Central memory CD8-positive, alpha-beta T cell (primary cell): Measurements from ENCODE around the gene BCL10.
A peak's percentile ranks its signal among the peaks of the same experiment; 100 is the strongest.

Experiments used
- ATAC-seq: fragments of 150-1000 bp; cut with Tn5 transposase; replicated peaks from 2 replicates; pipeline ENCODE4 v1.10.0; 2022; ENCODE audit warnings: mild to moderate bottlenecking, moderate FRiP score, moderate number of reproducible peaks; ENCODE audit not compliant: poor library complexity, severe bottlenecking; ENCODE audit errors: extremely low read depth
- DNase-seq, 2 donors: peaks; one replicate each; pipeline ENCODE4 v3.0.0; 2021; ENCODE audit warnings: low spot score in 2 of 2
- H3K27ac Mint-ChIP-seq: one replicate; pipeline ENCODE4 v1.8.0; 2022; ENCODE audit warnings: low read depth, mild to moderate bottlenecking, moderate library complexity, mixed read lengths
- H3K27me3 Mint-ChIP-seq: one replicate; pipeline ENCODE4 v1.8.0; 2022; ENCODE audit warnings: mixed read lengths
- H3K36me3 Mint-ChIP-seq: one replicate; pipeline ENCODE4 v1.8.0; 2022; ENCODE audit warnings: mild to moderate bottlenecking, moderate library complexity, mixed read lengths; ENCODE audit not compliant: insufficient read depth
- H3K4me1 Mint-ChIP-seq: one replicate; pipeline ENCODE4 v1.8.0; 2022; ENCODE audit warnings: mixed read lengths
- H3K4me3 Mint-ChIP-seq: one replicate; pipeline ENCODE4 v1.8.0; 2022; ENCODE audit warnings: mild to moderate bottlenecking, moderate library complexity, mixed read lengths
- H3K9me3 Mint-ChIP-seq: one replicate; pipeline ENCODE4 v1.8.0; 2022; ENCODE audit warnings: mixed read lengths

BCL10 gene

GRCh38 chr1:85314726-85315125 is 38.3 kb upstream of the BCL10 start:
- H3K27ac Mint-ChIP-seq, result no peak overlapping the region
- no peak for ATAC-seq
- no peaks in the 10 kb centered on the region for H3K36me3 Mint-ChIP-seq
- peaks cover 91% of the 10 kb centered on the region for H3K27me3 Mint-ChIP-seq
- no peak overlapping the region for H3K4me3 Mint-ChIP-seq
- no peaks in the 10 kb centered on the region for H3K4me1 Mint-ChIP-seq
- H3K9me3 Mint-ChIP-seq, result no peaks in the 10 kb centered on the region
- no peak for DNase-seq

- DNase-seq, result no peak
- no peak for ATAC-seq
- Mint-ChIP-seq H3K27me3 (peaks cover 91% of the 10 kb centered on the region), H3K36me3 (no peaks in the 10 kb centered on the region), H3K4me3 (no peak overlapping the region), H3K4me1 (no peaks in the 10 kb centered on the region), H3K9me3 (no peaks in the 10 kb centered on the region), H3K27ac (no peak overlapping the region)
Observed at GRCh38 chr1:85313888-85314696, 37.7 kb upstream of the BCL10 start.

DNA sequence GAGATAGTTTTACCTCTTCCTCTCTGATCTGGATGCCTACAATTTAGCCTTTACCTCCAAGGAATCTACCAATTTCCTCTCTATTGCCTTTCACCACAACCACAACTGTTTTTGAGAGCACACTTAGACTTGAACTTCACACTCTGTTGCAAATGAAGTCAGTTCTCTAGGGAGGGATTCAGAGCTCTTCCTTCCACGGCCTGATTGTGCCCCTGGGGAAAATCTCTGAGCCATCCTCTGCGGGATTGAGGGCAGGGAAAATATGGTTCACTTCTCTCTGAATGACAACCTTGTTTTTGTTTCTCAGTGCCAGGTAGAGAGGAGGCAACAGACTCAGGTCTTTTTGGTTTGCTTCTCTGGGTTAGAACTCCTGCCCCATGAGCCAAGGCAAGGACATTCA is 35.4 kb upstream of the BCL10 start:
- peaks cover 11% of the 10 kb centered on the region for H3K4me1 Mint-ChIP-seq
- H3K27me3 Mint-ChIP-seq, result peaks cover 86% of the 10 kb centered on the region
- no peaks in the 10 kb centered on the region for H3K9me3 Mint-ChIP-seq
- H3K27ac Mint-ChIP-seq, result no peak overlapping the region
- no peak for DNase-seq
- H3K4me3 Mint-ChIP-seq, result no peak overlapping the region
- no peak for ATAC-seq
- peaks cover under 1% of the 10 kb centered on the region for H3K36me3 Mint-ChIP-seq

DNA sequence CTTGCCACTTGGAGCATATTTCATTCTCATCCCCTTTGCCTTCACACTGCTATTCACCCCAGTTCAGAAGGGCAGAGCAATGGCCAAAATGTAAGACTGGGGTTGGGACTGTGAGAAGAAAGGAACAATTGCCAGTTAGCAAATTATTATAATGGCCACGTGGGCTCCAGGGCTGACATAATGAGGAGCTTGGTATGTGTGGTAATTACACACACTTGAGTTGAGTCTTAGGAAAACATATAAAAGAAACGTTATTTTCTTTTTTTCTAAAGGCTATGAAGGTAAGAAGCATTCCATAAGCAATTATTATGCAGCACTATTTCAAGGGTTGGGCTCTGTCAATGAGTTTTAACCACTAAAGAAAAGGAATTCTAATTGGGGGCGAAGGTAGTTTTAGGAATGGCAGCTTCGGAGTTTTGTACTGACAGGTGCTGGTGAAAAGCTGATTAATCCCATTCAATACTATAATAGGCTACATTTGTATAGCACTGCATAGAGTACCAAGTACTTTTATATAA is 32.5 kb upstream of the BCL10 start:
- Mint-ChIP-seq H3K9me3 (no peaks in the 10 kb centered on the region), H3K27ac (no peak overlapping the region), H3K27me3 (peaks cover 64% of the 10 kb centered on the region), H3K4me3 (no peak overlapping the region), H3K4me1 (peaks cover 11% of the 10 kb centered on the region), H3K36me3 (peaks cover 3% of the 10 kb centered on the region)
- DNase-seq (no peak), ATAC-seq (no peak)

- Mint-ChIP-seq H3K27me3 (peaks cover 58% of the 10 kb centered on the region), H3K9me3 (no peaks in the 10 kb centered on the region), H3K4me1 (peaks cover 11% of the 10 kb centered on the region), H3K27ac (no peak overlapping the region), H3K36me3 (peaks cover 3% of the 10 kb centered on the region), H3K4me3 (peak overlapping the region; percentile 32)
- peak; percentile 39 to 51 for DNase-seq
- peak; percentile 80 for ATAC-seq
Observed at GRCh38 chr1:85307987-85308832, 31.8 kb upstream of the BCL10 start.

DNA sequence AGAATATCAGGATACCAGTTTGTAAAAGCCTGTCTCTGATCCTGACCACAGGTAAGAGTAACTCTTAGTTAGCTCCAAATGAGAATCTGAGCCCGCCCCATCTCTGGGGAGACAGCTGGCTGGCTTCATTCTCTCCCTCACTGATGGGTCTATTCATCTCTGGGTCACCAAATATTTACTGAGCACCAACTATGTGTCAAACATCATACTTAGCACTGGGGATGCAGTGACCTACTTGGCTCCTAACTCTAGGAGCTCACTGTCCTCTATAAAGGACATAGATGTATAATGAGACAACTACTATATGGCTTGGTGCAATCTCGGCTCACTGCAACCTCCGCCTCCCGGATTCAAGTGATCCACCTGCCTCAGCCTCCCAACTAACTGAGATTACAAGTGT is 29.8 kb upstream of the BCL10 start:
- DNase-seq (no peak), ATAC-seq (no peak)
- no peaks in the 10 kb centered on the region for H3K9me3 Mint-ChIP-seq
- H3K4me1 Mint-ChIP-seq, result peaks cover 16% of the 10 kb centered on the region
- no peak overlapping the region for H3K27ac Mint-ChIP-seq
- peaks cover 3% of the 10 kb centered on the region for H3K36me3 Mint-ChIP-seq
- no peak overlapping the region for H3K4me3 Mint-ChIP-seq
- H3K27me3 Mint-ChIP-seq, result peaks cover 58% of the 10 kb centered on the region

GRCh38 chr1:85303440-85304162 is 27.2 kb upstream of the BCL10 start:
- peaks cover 24% of the 10 kb centered on the region for H3K4me1 Mint-ChIP-seq
- H3K27me3 Mint-ChIP-seq, result peaks cover 33% of the 10 kb centered on the region
- no peak overlapping the region for H3K27ac Mint-ChIP-seq
- H3K9me3 Mint-ChIP-seq, result no peaks in the 10 kb centered on the region
- DNase-seq (no peak), ATAC-seq (no peak)
- H3K4me3 Mint-ChIP-seq, result no peak overlapping the region
- H3K36me3 Mint-ChIP-seq, result peaks cover 5% of the 10 kb centered on the region

DNA sequence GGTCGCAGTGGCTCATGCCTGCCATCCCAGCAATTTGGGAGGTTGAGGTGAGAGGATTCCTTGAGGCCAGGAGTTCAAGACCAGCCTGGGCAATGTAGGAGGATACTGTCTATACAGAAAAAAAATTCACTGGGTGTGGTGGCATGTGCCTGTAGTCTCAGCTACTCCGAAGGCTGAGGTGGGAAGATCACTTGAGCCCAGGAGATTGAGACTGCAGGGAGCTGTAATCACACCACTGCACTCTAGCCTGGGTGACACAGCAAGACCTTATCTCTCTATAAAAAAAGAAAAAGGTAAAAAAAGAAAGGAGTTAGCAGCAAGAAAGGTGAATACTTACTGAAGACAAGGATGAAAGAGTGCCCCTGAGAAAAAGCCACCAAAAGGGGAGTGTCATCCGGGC is 23.7 kb upstream of the BCL10 start:
- H3K27ac Mint-ChIP-seq, result no peak overlapping the region

GRCh38 chr1:85297855-85298629 is 21.6 kb upstream of the BCL10 start:
- DNase-seq (peak; percentile 29 to 67), ATAC-seq (peak; percentile 97)
- H3K9me3 Mint-ChIP-seq, result no peaks in the 10 kb centered on the region
- peak overlapping the region; percentile 69 for H3K27ac Mint-ChIP-seq
- peaks cover 18% of the 10 kb centered on the region for H3K27me3 Mint-ChIP-seq
- H3K4me1 Mint-ChIP-seq, result peaks cover 34% of the 10 kb centered on the region
- H3K36me3 Mint-ChIP-seq, result peaks cover 6% of the 10 kb centered on the region
- peak overlapping the region; percentile 56 for H3K4me3 Mint-ChIP-seq

More for the DNA sequence above, 23.7 kb upstream of the BCL10 start:
- no peaks in the 10 kb centered on the region for H3K9me3 Mint-ChIP-seq
- peaks cover 6% of the 10 kb centered on the region for H3K36me3 Mint-ChIP-seq
- DNase-seq, result no peak
- H3K27me3 Mint-ChIP-seq, result peaks cover 20% of the 10 kb centered on the region
- ATAC-seq, result no peak
- peaks cover 34% of the 10 kb centered on the region for H3K4me1 Mint-ChIP-seq
- H3K4me3 Mint-ChIP-seq, result no peak overlapping the region

- H3K4me1 Mint-ChIP-seq, result peaks cover 30% of the 10 kb centered on the region
- H3K27ac Mint-ChIP-seq, result peak overlapping the region; percentile 69
- no peaks in the 10 kb centered on the region for H3K9me3 Mint-ChIP-seq
- no peak for DNase-seq
- H3K36me3 Mint-ChIP-seq, result peaks cover 6% of the 10 kb centered on the region
- peaks cover 16% of the 10 kb centered on the region for H3K27me3 Mint-ChIP-seq
- no peak for ATAC-seq
- H3K4me3 Mint-ChIP-seq, result peak overlapping the region; percentile 56
Observed at GRCh38 chr1:85297538-85297854, 21.1 kb upstream of the BCL10 start.

DNA sequence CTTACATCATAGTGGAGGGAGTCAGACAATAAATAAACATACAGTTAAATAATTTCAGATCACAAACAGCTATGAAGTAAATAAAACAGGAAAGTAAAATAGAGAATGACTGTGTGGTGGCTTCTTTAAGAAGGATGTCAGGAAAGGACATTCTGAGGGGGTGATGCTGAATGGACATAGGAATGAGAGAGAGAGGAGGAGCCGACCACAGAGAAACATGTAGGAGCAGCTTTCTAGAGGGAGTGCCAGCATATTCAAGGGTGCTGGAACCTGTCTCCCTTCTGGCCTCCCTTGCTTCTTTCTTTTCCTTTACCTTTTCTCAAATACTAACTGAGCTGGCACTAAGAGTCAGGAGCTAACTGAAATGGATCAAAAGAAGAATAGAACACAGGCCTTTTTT is 20.5 kb upstream of the BCL10 start:
- DNase-seq (no peak), ATAC-seq (no peak)
- Mint-ChIP-seq H3K4me3 (peak overlapping the region; percentile 56), H3K27ac (peak overlapping the region; percentile 69), H3K9me3 (no peaks in the 10 kb centered on the region), H3K27me3 (peaks cover 13% of the 10 kb centered on the region), H3K36me3 (peaks cover 6% of the 10 kb centered on the region), H3K4me1 (peaks cover 29% of the 10 kb centered on the region)

DNA sequence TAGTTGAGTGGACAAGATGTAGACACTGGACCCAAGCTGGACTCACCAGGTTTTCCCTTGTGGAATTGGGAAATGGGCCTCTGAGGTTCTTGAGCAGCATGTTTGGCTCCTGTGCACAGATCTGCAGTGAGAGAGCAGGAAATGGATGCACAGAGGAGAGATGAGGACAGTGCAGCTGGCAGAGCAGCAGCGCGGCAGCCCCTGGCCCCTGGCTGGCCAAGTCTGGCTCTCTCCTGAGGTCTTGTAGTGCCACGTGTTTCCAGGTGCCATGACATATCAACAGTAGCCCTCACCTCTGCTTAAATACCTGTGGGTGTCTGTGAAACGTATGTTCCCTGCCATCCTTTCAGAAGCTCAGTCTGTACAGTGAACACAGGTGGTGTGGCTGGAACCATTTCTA is 19.2 kb upstream of the BCL10 start:
- peaks cover 6% of the 10 kb centered on the region for H3K36me3 Mint-ChIP-seq
- H3K27me3 Mint-ChIP-seq, result peaks cover 5% of the 10 kb centered on the region
- DNase-seq, result no peak
- H3K27ac Mint-ChIP-seq, result no peak overlapping the region
- no peak for ATAC-seq
- H3K4me3 Mint-ChIP-seq, result no peak overlapping the region
- peaks cover 29% of the 10 kb centered on the region for H3K4me1 Mint-ChIP-seq
- H3K9me3 Mint-ChIP-seq, result no peaks in the 10 kb centered on the region
